Psoas muscle (tissue), 8 donors: ENCODE results near the gene CNTNAP2. TPM values are rescaled to one million over a fixed set of nuclear protein-coding genes. Genes with fewer than 3 reads are reported as not detected.

ENCODE experiments used
- ATAC-seq, 4 donors: fragments of 200-7000 bp; cut with Tn5 transposase; one replicate each; pipeline ENCODE4 v1.9.1; 2020; ENCODE audit warnings: moderate library complexity in 3 of 4, mild to moderate bottlenecking in 2 of 4
- DNase-seq, 2 donors: peaks; one replicate each; pipeline ENCODE4 v3.0.0-alpha.2; 2020
- H3K27ac ChIP-seq: fragments of 200-600 bp; one replicate; pipeline ENCODE4 v1.8.0; 2022
- H3K27me3 ChIP-seq, 3 donors: fragments of 200-600 bp in 1 of 3; one replicate each; pipeline versions ENCODE4 v1.6.1 to v1.8.0; 2013 to 2022; ENCODE audit warnings: low read length in 2 of 3, mild to moderate bottlenecking in 2 of 3, moderate library complexity in 1 of 3; ENCODE audit not compliant: insufficient read depth in 3 of 3
- H3K36me3 ChIP-seq, 2 donors: fragments of 200-600 bp in 1 of 2; one replicate each; pipeline versions ENCODE4 v1.6.1 to v1.8.0; 2013 to 2022; ENCODE audit warnings: low read depth in 1 of 2, mild to moderate bottlenecking in 1 of 2, moderate library complexity in 1 of 2; ENCODE audit not compliant: insufficient read depth in 1 of 2
- H3K4me1 ChIP-seq: fragments of 200-600 bp; one replicate; pipeline ENCODE4 v1.8.0; 2022
- H3K4me3 ChIP-seq: fragments of 200-600 bp; one replicate; pipeline ENCODE4 v1.8.0; 2022; ENCODE audit warnings: mild to moderate bottlenecking
- H3K9me3 ChIP-seq: fragments of 200-600 bp; one replicate; pipeline ENCODE4 v1.8.0; 2022
- CTCF ChIP-seq: fragments of 200-600 bp; IDR thresholded peaks from one replicate; pipeline ENCODE4 v1.8.0; 2022; ENCODE audit warnings: antibody characterized with exemption
- WGBS, 3 donors: extraction: QIAGEN DNeasy Blood & Tissue Kit; methylation state at CpG; one replicate each; pipeline versions ENCODE4 v1.1.6 to v1.1.7; 2013; 5-methylcytosine and 5-hydroxymethylcytosine counted together
- intact Hi-C, 2 donors: fragments of 100-400 bp; cut with DNase I; formaldehyde crosslinking; loops; one replicate each; pipeline versions ENCODE4 v1.11.0 to v1.14.2; 2022
- polyA plus RNA-seq, 3 donors: library from polyadenylated mRNA; stranded (reverse); fragments of 200-250 nt; gene quantifications; one replicate each; pipeline ENCODE4 v1.2.3, GENCODE V29; 2013
- total RNA-seq, 4 donors: library from RNA; stranded (reverse); fragmentation: NEBNext Ultra II Directional in 2 of 4; extraction: Animal tissue kit (Norgen Biotek cat#: 25700) in 2 of 4; gene quantifications; one replicate each; pipeline versions ENCODE4 v1.2.1 to v1.2.4, GENCODE V29; 2021 to 2023
- donor health status: healthy with polysubstance abuse.
- donor health status: DM: no; HTN: no; CAD: no; lungs with moderate emphysema.
- donor health status: Bipolar disorder and iron deficiency.
- donor health status: healthy.
- donor health status: DM: yes; HTN: yes; CAD: no.
- donor health status: DM: no; HTN: no; CAD: no.
- donor health status: DM: no; HTN: no; CAD: no.
- donor health status: DM: yes; HTN: yes; CAD: no.

Gene CNTNAP2
- total and polyA plus RNA-seq, 7 donors = 0.01 to 0.13 TPM; not detected in 5

DNA sequence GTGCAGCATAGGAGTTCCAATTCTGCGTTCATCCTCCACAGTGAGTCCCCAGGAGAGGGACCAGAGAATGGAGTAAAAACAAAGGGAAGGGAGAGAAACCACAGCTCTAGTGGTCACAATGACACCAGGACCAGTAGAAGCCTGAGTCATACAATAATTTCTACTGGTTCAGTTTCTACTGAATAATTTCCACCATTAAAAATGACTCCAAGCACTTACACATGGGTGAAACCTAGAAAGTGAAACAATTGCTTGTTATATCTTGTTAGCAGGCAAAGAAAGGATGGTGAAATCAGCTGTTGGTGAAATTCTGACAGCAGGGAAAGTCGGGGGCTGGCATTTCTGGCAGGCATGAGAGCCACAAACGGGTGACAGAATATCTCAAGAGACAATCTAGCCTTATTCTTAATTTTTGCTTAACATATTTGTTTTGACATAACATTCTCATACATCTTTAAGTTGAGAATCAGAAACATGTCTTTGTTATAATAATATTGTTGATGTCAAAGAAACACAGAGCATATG is 1408.2 kb downstream of the CNTNAP2 start:
- 39 to 40% (median 40%) methylated on average over 3 of the region's 3 CpGs for WGBS, 3 donors
- no peak for TF ChIP-seq CTCF
- no peaks in the 10 kb centered on the region for H3K36me3 ChIP-seq
- no peaks in the 10 kb centered on the region for H3K9me3 ChIP-seq
- ATAC-seq (no peak), DNase-seq (no peak)
- intact Hi-C loops = no loop called here
- H3K4me1 ChIP-seq = no peaks in the 10 kb centered on the region
- H3K27ac ChIP-seq = no peak overlapping the region
- no peak overlapping the region for H3K4me3 ChIP-seq
- no peaks in the 10 kb centered on the region for H3K27me3 ChIP-seq

GRCh38 chr7:147525325-147525724 is 1408.7 kb downstream of the CNTNAP2 start:
- 50 to 62% (median 52%) methylated on average over 2 of the region's 2 CpGs for WGBS, 3 donors
- Histone ChIP-seq H3K36me3 (no peaks in the 10 kb centered on the region), H3K27me3 (no peaks in the 10 kb centered on the region), H3K4me3 (no peak overlapping the region), H3K9me3 (no peaks in the 10 kb centered on the region), H3K27ac (no peak overlapping the region), H3K4me1 (no peaks in the 10 kb centered on the region)
- no peak for TF ChIP-seq CTCF
- intact Hi-C loops = no loop called here
- DNase-seq (no peak), ATAC-seq (no peak)

GRCh38 chr7:147535701-147536111 is 1419.1 kb downstream of the CNTNAP2 start:
- no peak overlapping the region for H3K4me3 ChIP-seq
- 76 to 78% (median 77%) methylated on average over 6 of the region's 6 CpGs for WGBS, 3 donors
- TF ChIP-seq CTCF = no peak
- H3K27me3 ChIP-seq = no peaks in the 10 kb centered on the region
- H3K9me3 ChIP-seq = no peaks in the 10 kb centered on the region
- no peak overlapping the region for H3K27ac ChIP-seq
- intact Hi-C loops = no loop called here
- H3K36me3 ChIP-seq = no peaks in the 10 kb centered on the region
- DNase-seq = no peak
- no peak for ATAC-seq
- H3K4me1 ChIP-seq = no peaks in the 10 kb centered on the region

GRCh38 chr7:147539685-147540084 is 1423.1 kb downstream of the CNTNAP2 start:
- intact Hi-C loops = no loop called here
- WGBS, 3 donors = 8 to 10% (median 8%) methylated on average over 2 of the region's 2 CpGs

More at GRCh38 chr7:147539685-147540084, 1423.1 kb downstream of the CNTNAP2 start:
- no peak for DNase-seq
- Histone ChIP-seq H3K27me3 (no peaks in the 10 kb centered on the region), H3K9me3 (no peaks in the 10 kb centered on the region), H3K4me1 (no peaks in the 10 kb centered on the region), H3K4me3 (no peak overlapping the region), H3K27ac (no peak overlapping the region), H3K36me3 (no peaks in the 10 kb centered on the region)
- TF ChIP-seq CTCF = no peak
- no peak for ATAC-seq
